Stimulated activated CD8-positive, alpha-beta memory T cell treated with anti-CD3 and anti-CD28 coated beads, Interleukin-7, amount 100 ng/mL, for 1 hour (primary cell): ENCODE measurements around the gene SPATC1L.

Experiments used
- DNase-seq, 2 donors: peaks; one replicate each; pipeline ENCODE4 v3.0.0-alpha.2; 2020; ENCODE audit warnings: low read depth in 2 of 2

SPATC1L gene

GRCh38 chr21:46131838-46132651 lies 52.2 kb downstream of the SPATC1L start:
- no peak for DNase-seq

- DNase-seq, result no peak
These were observed 52.7 kb downstream of the SPATC1L start for GRCh38 chr21:46131588-46131837.

- no peak for DNase-seq
These were observed 53.2 kb downstream of the SPATC1L start for GRCh38 chr21:46130831-46131587.

GRCh38 chr21:46129846-46130651 lies 54.2 kb downstream of the SPATC1L start:
- DNase-seq, result no peak

GRCh38 chr21:46128933-46129571 lies 55.2 kb downstream of the SPATC1L start:
- DNase-seq, result no peak

GRCh38 chr21:46128106-46128932 lies 55.9 kb downstream of the SPATC1L start:
- DNase-seq, result no peak

GRCh38 chr21:46127239-46128105 lies 56.8 kb downstream of the SPATC1L start:
- DNase-seq, result no peak

GRCh38 chr21:46126309-46127238 lies 57.7 kb downstream of the SPATC1L start:
- no peak for DNase-seq

- no peak for DNase-seq
These were observed 58.4 kb downstream of the SPATC1L start for GRCh38 chr21:46125846-46126301.

GRCh38 chr21:46124926-46125845 lies 59.1 kb downstream of the SPATC1L start:
- DNase-seq, result no peak

GRCh38 chr21:46124083-46124925 lies 60.0 kb downstream of the SPATC1L start:
- DNase-seq, result no peak

- no peak for DNase-seq
These were observed 61.2 kb downstream of the SPATC1L start for GRCh38 chr21:46122758-46123683.

GRCh38 chr21:46122237-46122671 lies 62.0 kb downstream of the SPATC1L start:
- DNase-seq, result no peak

- no peak for DNase-seq
These were observed 62.7 kb downstream of the SPATC1L start for GRCh38 chr21:46121286-46122221.
